Thymus (tissue), 11 donors: ENCODE results near the gene NTRK3. TPM values are rescaled to one million over a fixed set of nuclear protein-coding genes. Genes with fewer than 3 reads are reported as not detected.

Experiments
- DNase-seq, 9 donors: peaks; one replicate each; pipeline ENCODE4 v3.0.0-alpha.2; 2013; ENCODE audit warnings: low spot score in 9 of 9, low read depth in 6 of 9, missing footprints in 1 of 9
- H3K27ac ChIP-seq, 2 donors: one replicate each; pipeline ENCODE4 v1.5.1; 2013; ENCODE audit warnings: control low read depth in 1 of 2, low read depth in 1 of 2, low read length in 1 of 2, mild to moderate bottlenecking in 1 of 2, moderate library complexity in 1 of 2
- H3K27me3 ChIP-seq, 2 donors: one replicate each; pipeline ENCODE4 v1.5.1; 2013; ENCODE audit warnings: low read length in 1 of 2; ENCODE audit not compliant: control insufficient read depth in 2 of 2, insufficient read depth in 1 of 2
- H3K36me3 ChIP-seq, 2 donors: one replicate each; pipeline ENCODE4 v1.5.1; 2013; ENCODE audit warnings: low read length in 1 of 2, mild to moderate bottlenecking in 1 of 2, moderate library complexity in 1 of 2; ENCODE audit not compliant: control insufficient read depth in 2 of 2, insufficient read depth in 2 of 2
- H3K4me1 ChIP-seq, 2 donors: one replicate each; pipeline ENCODE4 v1.5.1; 2013; ENCODE audit warnings: low read length in 2 of 2; ENCODE audit not compliant: control insufficient read depth in 2 of 2, insufficient read depth in 2 of 2
- H3K4me3 ChIP-seq, 2 donors: one replicate each; pipeline ENCODE4 v1.5.1; 2013; ENCODE audit warnings: low read length in 2 of 2, control low read depth in 1 of 2, mild to moderate bottlenecking in 1 of 2
- H3K9me3 ChIP-seq, 2 donors: one replicate each; pipeline ENCODE4 v1.5.1; 2013; ENCODE audit warnings: low read length in 1 of 2, mild to moderate bottlenecking in 1 of 2; ENCODE audit not compliant: control insufficient read depth in 2 of 2, insufficient read depth in 1 of 2
- WGBS: extraction: QIAGEN DNeasy Blood & Tissue Kit; methylation state at CpG from one replicate; pipeline ENCODE4 v1.1.7; 2013; 5-methylcytosine and 5-hydroxymethylcytosine counted together
- polyA plus RNA-seq: library from polyadenylated mRNA; stranded (reverse); fragments of 200-250 nt; gene quantifications from one replicate; pipeline ENCODE4 v1.2.3, GENCODE V29; 2013
- total RNA-seq: library from RNA; stranded (reverse); fragments of 120-200 nt; gene quantifications from one replicate; pipeline ENCODE4 v1.2.4, GENCODE V29; 2013
- donor health status: healthy.

The NTRK3 gene
- total and polyA plus RNA-seq, 2 donors: 0.57 to 5.8 TPM

- DNase-seq: no peak
- 80% methylated on average over 4 of the region's 4 CpGs for WGBS
- Histone ChIP-seq H3K36me3 (no peaks in the 10 kb centered on the region), H3K27ac (no peak overlapping the region), H3K27me3 (no peaks in the 10 kb centered on the region), H3K4me1 (no peaks in the 10 kb centered on the region), H3K9me3 (no peaks in the 10 kb centered on the region), H3K4me3 (no peak overlapping the region)
Measured at GRCh38 chr15:88147760-88148159, 108.8 kb downstream of the NTRK3 start.

- Histone ChIP-seq H3K27ac (no peak overlapping the region), H3K9me3 (no peaks in the 10 kb centered on the region), H3K4me3 (no peak overlapping the region), H3K4me1 (no peaks in the 10 kb centered on the region), H3K27me3 (no peaks in the 10 kb centered on the region), H3K36me3 (no peaks in the 10 kb centered on the region)
- no peak for DNase-seq
- WGBS: 94% methylated on average over 7 of the region's 7 CpGs
Measured at GRCh38 chr15:88144921-88145653, 111.5 kb downstream of the NTRK3 start.

GRCh38 chr15:88142121-88142520, 114.4 kb downstream of the NTRK3 start:
- H3K9me3 ChIP-seq: no peaks in the 10 kb centered on the region
- H3K27me3 ChIP-seq: no peaks in the 10 kb centered on the region
- H3K27ac ChIP-seq: no peak overlapping the region
- H3K4me1 ChIP-seq: no peaks in the 10 kb centered on the region
- H3K4me3 ChIP-seq: no peak overlapping the region
- 96% methylated on average over 6 of the region's 6 CpGs for WGBS
- no peaks in the 10 kb centered on the region for H3K36me3 ChIP-seq
- no peak for DNase-seq

- DNase-seq: no peak
- Histone ChIP-seq H3K4me3 (no peak overlapping the region), H3K9me3 (no peaks in the 10 kb centered on the region), H3K27ac (no peak overlapping the region), H3K36me3 (no peaks in the 10 kb centered on the region), H3K27me3 (no peaks in the 10 kb centered on the region), H3K4me1 (no peaks in the 10 kb centered on the region)
- WGBS: 98% methylated on average over 6 of the region's 6 CpGs
Measured at GRCh38 chr15:88141269-88141889, 115.2 kb downstream of the NTRK3 start.

- Histone ChIP-seq H3K36me3 (no peaks in the 10 kb centered on the region), H3K27me3 (no peaks in the 10 kb centered on the region), H3K27ac (no peak overlapping the region), H3K4me3 (no peak overlapping the region), H3K4me1 (no peaks in the 10 kb centered on the region), H3K9me3 (no peaks in the 10 kb centered on the region)
- DNase-seq: no peak
- WGBS: 74% methylated on average over 4 of the region's 4 CpGs
Measured at GRCh38 chr15:88140398-88140797, 116.1 kb downstream of the NTRK3 start.

- Histone ChIP-seq H3K9me3 (no peaks in the 10 kb centered on the region), H3K4me1 (no peaks in the 10 kb centered on the region), H3K36me3 (no peaks in the 10 kb centered on the region), H3K27ac (no peak overlapping the region), H3K27me3 (no peaks in the 10 kb centered on the region), H3K4me3 (no peak overlapping the region)
- no peak for DNase-seq
- WGBS: 56% methylated on average over 2 of the region's 2 CpGs
Measured at GRCh38 chr15:88139936-88140335, 116.6 kb downstream of the NTRK3 start.

- Histone ChIP-seq H3K36me3 (no peaks in the 10 kb centered on the region), H3K27ac (no peak overlapping the region), H3K9me3 (no peaks in the 10 kb centered on the region), H3K4me3 (no peak overlapping the region), H3K27me3 (no peaks in the 10 kb centered on the region), H3K4me1 (no peaks in the 10 kb centered on the region)
- DNase-seq: no peak
- WGBS: 87% methylated on average over 6 of the region's 6 CpGs
Measured at GRCh38 chr15:88133795-88134194, 122.7 kb downstream of the NTRK3 start.

GRCh38 chr15:88132499-88132898, 124.0 kb downstream of the NTRK3 start:
- H3K36me3 ChIP-seq: no peaks in the 10 kb centered on the region
- DNase-seq: no peak
- WGBS: 80% methylated on average over 4 of the region's 4 CpGs
- H3K9me3 ChIP-seq: no peaks in the 10 kb centered on the region
- no peaks in the 10 kb centered on the region for H3K4me1 ChIP-seq
- H3K27me3 ChIP-seq: no peaks in the 10 kb centered on the region
- H3K4me3 ChIP-seq: no peak overlapping the region
- no peak overlapping the region for H3K27ac ChIP-seq

- WGBS: 66% methylated on average over 4 of the region's 4 CpGs
Measured at GRCh38 chr15:88131937-88132336, 124.6 kb downstream of the NTRK3 start.

More at GRCh38 chr15:88131937-88132336, 124.6 kb downstream of the NTRK3 start:
- Histone ChIP-seq H3K4me1 (no peaks in the 10 kb centered on the region), H3K36me3 (no peaks in the 10 kb centered on the region), H3K27ac (no peak overlapping the region), H3K9me3 (no peaks in the 10 kb centered on the region), H3K4me3 (no peak overlapping the region), H3K27me3 (no peaks in the 10 kb centered on the region)
- DNase-seq: no peak
